B cell (primary cell): ENCODE results near the gene LIPG. TPM values are rescaled to one million over a fixed set of nuclear protein-coding genes. Genes with fewer than 3 reads are reported as not detected.

Source experiments
- ATAC-seq: fragments of 200-7000 bp; cut with Tn5 transposase; one replicate; pipeline ENCODE4 v1.10.0; 2021; ENCODE audit warnings: low read depth, mild to moderate bottlenecking, moderate number of reproducible peaks, moderate library complexity
- CTCF ChIA-PET: fragments of 350-600 bp; sonication (Branson Sonifier 250); formaldehyde crosslinking; loops from one replicate; lab custom pipeline; 2021; ENCODE audit warnings: antibody characterized with exemption, inconsistent platforms; lab: Charles Lee
- POLR2A ChIA-PET: fragments of 350-600 bp; sonication (Branson Sonifier 250); formaldehyde crosslinking; loops from one replicate; lab custom pipeline; 2021; ENCODE audit warnings: antibody characterized with exemption; lab: Charles Lee
- DNase-seq: peaks from one replicate; pipeline ENCODE4 v3.0.0; 2013
- H2AFZ ChIP-seq: 2 replicates; pipeline ENCODE4 v1.6.1; 2012; ENCODE audit warnings: mild to moderate bottlenecking, low read depth, low read length; ENCODE audit not compliant: insufficient read depth, poor library complexity, severe bottlenecking
- H3K27ac ChIP-seq, 2 donors: 1 replicate in 1 of 2; 2 replicates in 1 of 2; pipeline ENCODE4 v1.5.1; 2012 to 2013; ENCODE audit warnings: low read length in 2 of 2, mild to moderate bottlenecking in 2 of 2, moderate library complexity in 1 of 2
- H3K27me3 ChIP-seq, 4 experiments: fragments of 200-600 bp in 1 of 4; sonication (generic) in 1 of 4; replicated peaks in 1 of 4; 1 replicate in 2 of 4; 2 replicates in 2 of 4; pipeline versions ENCODE4 v1.6.1 to v1.7.0; 2013 to 2016; ENCODE audit warnings: low read length in 3 of 4, mild to moderate bottlenecking in 2 of 4, mixed read lengths in 1 of 4, moderate library complexity in 1 of 4; ENCODE audit not compliant: insufficient read depth in 4 of 4, control insufficient read depth in 3 of 4; ENCODE audit errors: control extremely low read depth in 1 of 4
- H3K36me3 ChIP-seq, 2 experiments: replicated peaks in 1 of 2; 1 replicate in 1 of 2; 2 replicates in 1 of 2; pipeline versions ENCODE4 v1.6.1 to v1.7.1; 2013; ENCODE audit warnings: low read length in 1 of 2; ENCODE audit not compliant: insufficient read depth in 2 of 2, control insufficient read depth in 1 of 2; ENCODE audit errors: control extremely low read depth in 1 of 2, extremely low read depth in 1 of 2
- H3K4me1 ChIP-seq, 2 donors: fragments of 200-600 bp in 1 of 2; sonication (generic) in 1 of 2; 1 replicate in 1 of 2; 2 replicates in 1 of 2; pipeline versions ENCODE4 v1.5.1 to v1.6.1; 2013 to 2017; ENCODE audit warnings: low read length in 2 of 2; ENCODE audit not compliant: control insufficient read depth in 2 of 2, insufficient read depth in 2 of 2
- H3K4me2 ChIP-seq: replicated peaks from 2 replicates; pipeline ENCODE3; 2012; ENCODE audit warnings: mild to moderate bottlenecking, low read depth, low read length; ENCODE audit not compliant: poor library complexity, severe bottlenecking
- H3K4me3 ChIP-seq, 5 experiments: fragments of 200-600 bp in 1 of 5; sonication (generic) in 1 of 5; 1 replicate in 3 of 5; 2 replicates in 2 of 5; pipeline versions ENCODE4 v1.5.1 to v1.7.0; 2011 to 2016; ENCODE audit warnings: low read length in 4 of 5, mild to moderate bottlenecking in 4 of 5, low read depth in 2 of 5, control low read depth in 1 of 5, moderate library complexity in 1 of 5; ENCODE audit not compliant: insufficient read depth in 1 of 5; ENCODE audit errors: control extremely low read depth in 1 of 5, extremely low read depth in 1 of 5
- H3K79me2 ChIP-seq: fragments of 200-600 bp; sonication (generic); one replicate; pipeline ENCODE4 v1.6.0; 2016; ENCODE audit warnings: low read length; ENCODE audit not compliant: control insufficient read depth, insufficient read depth
- H3K9ac ChIP-seq: fragments of 200-600 bp; sonication (generic); 2 replicates; pipeline ENCODE4 v1.6.1; 2017; ENCODE audit warnings: mild to moderate bottlenecking, low read length, moderate library complexity
- H3K9me3 ChIP-seq, 3 donors: one replicate each; pipeline versions ENCODE4 v1.6.1 to v1.7.1; 2013; ENCODE audit warnings: low read length in 2 of 3; ENCODE audit not compliant: control insufficient read depth in 2 of 3, insufficient read depth in 1 of 3; ENCODE audit errors: control extremely low read depth in 1 of 3
- H4K20me1 ChIP-seq: 2 replicates; pipeline ENCODE4 v1.6.0; 2012; ENCODE audit warnings: mild to moderate bottlenecking, low read length; ENCODE audit not compliant: insufficient read depth, control insufficient read depth, poor library complexity, severe bottlenecking
- H3K27ac Mint-ChIP-seq: one replicate; pipeline ENCODE4 v1.8.0; 2021; ENCODE audit warnings: mixed read lengths
- H3K27me3 Mint-ChIP-seq: one replicate; pipeline ENCODE4 v1.8.0; 2021; ENCODE audit warnings: mixed read lengths
- H3K4me1 Mint-ChIP-seq: one replicate; pipeline ENCODE4 v1.8.0; 2021; ENCODE audit warnings: mixed read lengths
- H3K4me3 Mint-ChIP-seq: one replicate; pipeline ENCODE4 v1.8.0; 2021; ENCODE audit warnings: mixed read lengths
- H3K9me3 Mint-ChIP-seq: one replicate; pipeline ENCODE4 v1.8.0; 2022; ENCODE audit warnings: mixed read lengths; ENCODE audit not compliant: insufficient read depth
- EZH2 ChIP-seq: IDR thresholded peaks from 2 replicates; pipeline ENCODE4 v1.6.1; 2012; ENCODE audit warnings: borderline replicate concordance, low read depth, mild to moderate bottlenecking, moderate library complexity, low read length; ENCODE audit not compliant: insufficient read depth, poor library complexity, severe bottlenecking
- WGBS: methylation state at CpG from one replicate; pipeline ENCODE4 v1.1.5; 2013; ENCODE audit warnings: missing lambda C conversion rate; ENCODE audit not compliant: insufficient coverage; 5-methylcytosine and 5-hydroxymethylcytosine counted together
- intact Hi-C: fragments of 100-400 bp; cut with micrococcal nuclease; formaldehyde crosslinking; loops from one replicate; pipeline ENCODE4 v1.10.0; 2022
- polyA plus RNA-seq: library from polyadenylated mRNA; depleted of rRNA; stranded (reverse); fragments of >200 nt; gene quantifications from 2 replicates; pipeline ENCODE4 v1.2.3, GENCODE V29; 2012
- total RNA-seq, 2 donors: library from RNA; stranded (reverse); fragments of 120-200 nt in 1 of 2; gene quantifications; 1 replicate in 1 of 2; 2 replicates in 1 of 2; pipeline versions ENCODE4 v1.2.3 to v1.2.4, GENCODE V29; 2013 to 2022
- TF ChIP-seq, protein P1 (sequence below): fragments of 200-600 bp; IDR thresholded peaks from one replicate; pipeline ENCODE4 v1.8.0; 2022; ENCODE audit warnings: antibody characterized with exemption, mild to moderate bottlenecking

The LIPG gene
- total and polyA plus RNA-seq, 2 donors (not counting 1 experiment from before 2014, with no cell fraction given) = not detected

DNA sequence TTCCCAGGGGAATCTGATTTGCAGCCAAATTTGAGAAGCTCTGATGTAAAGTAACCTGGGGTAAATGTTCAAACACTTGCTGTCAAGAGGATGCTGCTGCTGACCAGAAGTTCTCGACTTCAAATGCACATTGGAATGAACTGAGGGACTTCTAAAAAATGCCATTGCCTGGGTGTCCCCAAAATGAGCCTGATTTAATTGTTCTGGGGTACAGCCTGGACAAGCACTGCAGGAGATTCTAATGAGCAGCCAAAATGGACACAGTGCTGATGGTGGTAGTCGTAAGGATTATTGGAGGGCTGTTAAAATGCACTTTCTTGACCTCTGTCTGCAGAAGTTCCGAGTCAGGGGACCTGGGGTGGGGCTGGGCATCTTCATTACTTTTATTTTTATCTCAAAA lies 49.5 kb downstream of the LIPG start:
- TF ChIP-seq, protein P1, sequence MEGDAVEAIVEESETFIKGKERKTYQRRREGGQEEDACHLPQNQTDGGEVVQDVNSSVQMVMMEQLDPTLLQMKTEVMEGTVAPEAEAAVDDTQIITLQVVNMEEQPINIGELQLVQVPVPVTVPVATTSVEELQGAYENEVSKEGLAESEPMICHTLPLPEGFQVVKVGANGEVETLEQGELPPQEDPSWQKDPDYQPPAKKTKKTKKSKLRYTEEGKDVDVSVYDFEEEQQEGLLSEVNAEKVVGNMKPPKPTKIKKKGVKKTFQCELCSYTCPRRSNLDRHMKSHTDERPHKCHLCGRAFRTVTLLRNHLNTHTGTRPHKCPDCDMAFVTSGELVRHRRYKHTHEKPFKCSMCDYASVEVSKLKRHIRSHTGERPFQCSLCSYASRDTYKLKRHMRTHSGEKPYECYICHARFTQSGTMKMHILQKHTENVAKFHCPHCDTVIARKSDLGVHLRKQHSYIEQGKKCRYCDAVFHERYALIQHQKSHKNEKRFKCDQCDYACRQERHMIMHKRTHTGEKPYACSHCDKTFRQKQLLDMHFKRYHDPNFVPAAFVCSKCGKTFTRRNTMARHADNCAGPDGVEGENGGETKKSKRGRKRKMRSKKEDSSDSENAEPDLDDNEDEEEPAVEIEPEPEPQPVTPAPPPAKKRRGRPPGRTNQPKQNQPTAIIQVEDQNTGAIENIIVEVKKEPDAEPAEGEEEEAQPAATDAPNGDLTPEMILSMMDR = no peak
- no peak for TF ChIP-seq EZH2
- Histone ChIP-seq H3K4me1 (no peaks in the 10 kb centered on the region), H3K9ac (no peak overlapping the region), H3K79me2 (no peaks in the 10 kb centered on the region), H4K20me1 (no peaks in the 10 kb centered on the region), H3K36me3 (no peaks in the 10 kb centered on the region), H2AFZ (no peak overlapping the region), H3K9me3 (no peaks in the 10 kb centered on the region), H3K4me2 (no peak overlapping the region), H3K27ac (no peak overlapping the region), H3K27me3 (no peaks in the 10 kb centered on the region), H3K4me3 (no peak overlapping the region)
- Mint-ChIP-seq H3K27me3 (peaks cover 24% of the 10 kb centered on the region), H3K4me3 (no peak overlapping the region), H3K9me3 (no peaks in the 10 kb centered on the region), H3K4me1 (no peaks in the 10 kb centered on the region), H3K27ac (no peak overlapping the region)
- DNase-seq (no peak), ATAC-seq (no peak)
- CTCF ChIA-PET = no interaction called here
- WGBS = 100% methylated on average over 1 of the region's 3 CpGs
- intact Hi-C loops = no loop called here
- POLR2A ChIA-PET = no interaction called here

DNA sequence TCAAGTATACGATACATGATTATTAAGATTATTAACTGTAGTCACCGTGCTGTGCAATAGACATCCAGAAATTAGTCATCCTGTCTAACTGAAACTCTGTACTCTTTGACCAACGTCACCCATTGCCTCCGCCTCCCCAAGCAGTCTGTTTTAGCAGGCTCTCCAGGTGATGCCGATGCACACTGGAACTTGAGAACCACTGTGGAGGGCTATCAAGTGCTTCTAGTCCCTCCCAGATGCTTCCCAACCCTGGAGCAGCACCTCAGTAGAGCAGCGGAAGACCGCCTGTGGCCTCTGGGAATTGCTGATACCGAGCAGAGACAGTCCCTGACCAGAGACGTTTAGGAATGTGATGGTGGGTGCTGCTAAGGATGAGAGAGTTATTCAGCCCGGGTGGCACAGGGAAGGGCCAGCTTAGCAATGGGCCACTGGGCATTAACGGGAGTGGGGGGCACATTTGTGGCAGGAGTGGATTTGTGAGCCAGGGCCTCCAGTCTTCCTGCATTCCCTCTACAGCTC lies 50.7 kb downstream of the LIPG start:
- Histone ChIP-seq H3K79me2 (no peaks in the 10 kb centered on the region), H3K4me2 (no peak overlapping the region), H3K27me3 (no peaks in the 10 kb centered on the region), H3K4me3 (no peak overlapping the region), H3K9me3 (no peaks in the 10 kb centered on the region), H3K27ac (no peak overlapping the region), H2AFZ (no peak overlapping the region), H3K4me1 (no peaks in the 10 kb centered on the region), H3K9ac (no peak overlapping the region), H4K20me1 (no peaks in the 10 kb centered on the region), H3K36me3 (no peaks in the 10 kb centered on the region)
- DNase-seq = no peak
- TF ChIP-seq, protein P1 = no peak
- TF ChIP-seq EZH2 = no peak
- CTCF ChIA-PET = no interaction called here
- Mint-ChIP-seq H3K4me1 (no peaks in the 10 kb centered on the region), H3K27ac (no peak overlapping the region), H3K9me3 (no peaks in the 10 kb centered on the region), H3K27me3 (peaks cover 24% of the 10 kb centered on the region), H3K4me3 (no peak overlapping the region)
- POLR2A ChIA-PET = no interaction called here
- intact Hi-C loops = no loop called here
- ATAC-seq = no peak
- 65% methylated on average over 7 of the region's 11 CpGs for WGBS
